DND-41 (cell line): ENCODE data around the gene HP1BP3.

ENCODE experiments used
- CTCF ChIP-seq: IDR thresholded peaks from 2 replicates; pipeline ENCODE4 v1.5.1; 2012; ENCODE audit warnings: borderline replicate concordance, low read length, moderate library complexity, mild to moderate bottlenecking; ENCODE audit not compliant: poor library complexity, severe bottlenecking; ENCODE audit errors: extremely low read depth
- EZH2 ChIP-seq: IDR thresholded peaks from 3 replicates; pipeline ENCODE4 v1.6.1; 2012; ENCODE audit warnings: borderline replicate concordance, low read depth, mild to moderate bottlenecking, moderate library complexity, low read length, inconsistent platforms; ENCODE audit not compliant: severe bottlenecking

- TF ChIP-seq CTCF (no peak), EZH2 (no peak)
These were observed 66.4 kb downstream of the HP1BP3 start for GRCh38 chr1:20720631-20721091.
